Kidney glomerular epithelial cell (primary cell): ENCODE measurements around the gene KCNQ1OT1.

Experiments
- DNase-seq: peaks from one replicate; lab custom pipeline; 2025; lab: John Stamatoyannopoulos, UW

The KCNQ1OT1 gene

GRCh38 chr11:2570211-2570811, 129.5 kb downstream of the KCNQ1OT1 start:
- DNase-seq, result no peak

DNA sequence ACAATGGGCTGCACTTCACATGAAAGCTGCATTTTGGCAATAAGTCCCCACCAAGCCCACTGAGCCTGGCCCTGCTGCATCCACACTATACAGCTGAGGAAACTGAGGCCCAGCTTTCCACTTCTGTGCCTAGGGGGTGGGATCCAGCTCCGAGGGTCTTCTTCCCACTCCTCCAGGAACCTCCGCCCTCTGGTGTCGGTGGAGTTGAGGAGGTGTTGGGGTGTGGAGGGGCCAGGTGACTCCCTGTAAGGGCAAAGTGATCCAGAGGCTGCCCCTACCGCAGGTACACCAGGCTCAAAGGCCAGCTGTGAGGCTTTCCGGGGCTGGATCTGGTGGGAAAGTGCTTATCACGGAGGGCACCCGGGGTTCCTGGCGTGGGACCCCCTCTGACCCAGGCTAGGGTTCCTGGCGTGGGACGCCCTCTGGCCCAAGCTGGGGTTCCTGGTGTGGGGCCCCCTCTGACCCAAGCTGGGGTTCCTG, 130.0 kb downstream of the KCNQ1OT1 start:
- DNase-seq, result no peak

DNA sequence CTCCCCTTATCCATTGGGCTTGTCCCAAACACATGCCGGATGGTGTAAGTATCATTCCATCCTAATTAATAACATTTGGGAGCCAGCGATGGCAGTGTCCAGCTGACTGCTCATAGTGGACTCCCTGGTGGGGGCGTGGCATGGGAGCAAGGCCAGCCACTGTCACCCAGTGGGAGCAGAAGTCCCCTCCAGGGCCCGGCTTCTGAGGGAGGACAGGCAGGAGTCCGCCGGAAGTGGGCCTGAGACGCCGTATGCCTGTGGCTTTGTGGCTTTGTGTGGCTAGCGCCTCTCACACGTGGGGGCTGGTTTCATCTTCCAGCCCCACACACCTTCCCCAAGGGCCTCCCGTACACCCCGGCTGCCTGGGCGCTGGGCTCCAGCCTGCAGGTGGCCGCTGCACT, 130.5 kb downstream of the KCNQ1OT1 start:
- DNase-seq, result no peak

DNA sequence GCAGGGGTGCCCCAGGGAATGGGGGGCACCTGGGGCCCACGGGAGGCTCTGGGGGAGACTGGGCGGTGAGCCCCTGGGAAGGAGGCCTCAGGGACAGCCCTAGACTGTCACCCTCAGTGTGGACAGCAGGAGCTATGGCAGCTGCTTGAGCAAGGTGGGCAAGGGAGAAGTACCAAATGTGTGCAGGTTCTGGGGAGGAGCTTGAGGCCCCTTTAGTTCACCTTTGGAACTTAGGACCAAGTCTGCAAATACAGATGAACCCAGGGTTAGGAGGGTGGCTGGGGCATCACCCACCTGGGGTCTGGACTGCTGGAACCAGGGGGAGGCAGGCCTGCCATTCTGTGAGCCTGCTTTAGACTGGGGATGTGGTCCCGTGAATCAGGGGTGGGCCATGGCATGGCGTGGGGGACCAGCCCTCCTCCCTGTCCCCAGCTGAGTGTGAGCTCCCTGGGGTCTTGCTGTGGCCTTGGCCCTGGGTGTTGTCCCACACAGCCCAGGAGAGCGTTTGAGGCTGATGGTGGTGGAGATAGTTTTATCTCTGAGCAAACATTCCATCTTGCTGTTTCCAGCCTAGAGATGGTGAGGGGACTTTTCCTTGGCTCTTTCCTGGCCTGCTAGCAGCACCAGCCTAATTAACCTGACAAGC, 132.6 kb downstream of the KCNQ1OT1 start:
- no peak for DNase-seq

GRCh38 chr11:2566223-2567025, 133.4 kb downstream of the KCNQ1OT1 start:
- no peak for DNase-seq

DNA sequence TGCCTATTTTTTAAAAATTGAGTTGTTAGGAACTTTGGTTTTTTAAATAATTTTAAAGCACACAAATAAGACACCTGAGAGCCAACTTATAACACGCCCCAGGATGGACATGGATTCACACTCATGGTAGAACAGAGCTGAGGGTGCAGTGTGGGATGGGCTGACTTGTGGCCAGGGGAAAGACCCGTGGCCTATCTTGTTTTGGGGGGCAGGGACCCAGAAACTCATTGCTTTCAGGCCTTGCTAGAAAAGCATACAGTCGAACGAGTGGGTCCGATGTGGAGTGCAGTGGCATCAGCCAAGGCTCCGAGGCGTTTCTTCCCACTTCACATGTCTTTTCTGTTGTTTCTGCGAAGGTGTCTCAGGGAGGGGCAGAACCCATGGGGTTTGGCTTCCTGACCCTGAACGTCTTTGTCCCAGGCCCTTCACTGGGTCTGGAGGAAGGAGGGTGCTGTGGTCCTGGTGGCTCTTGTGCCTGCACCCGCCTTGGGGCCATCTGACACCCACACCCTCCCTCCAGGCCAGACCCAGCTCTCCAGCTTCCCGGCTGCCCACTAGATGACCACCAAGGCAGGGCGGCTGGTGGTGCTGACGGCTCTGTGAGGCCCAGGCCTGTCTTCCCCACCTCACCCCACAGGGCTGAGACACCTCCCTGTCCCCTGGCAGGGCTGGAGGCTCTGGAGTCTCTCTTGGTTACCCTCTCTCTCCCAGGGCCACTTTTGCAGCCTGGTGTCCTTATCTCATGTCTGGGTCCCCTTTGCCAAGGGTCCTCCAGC, 134.2 kb downstream of the KCNQ1OT1 start:
- no peak for DNase-seq

DNA sequence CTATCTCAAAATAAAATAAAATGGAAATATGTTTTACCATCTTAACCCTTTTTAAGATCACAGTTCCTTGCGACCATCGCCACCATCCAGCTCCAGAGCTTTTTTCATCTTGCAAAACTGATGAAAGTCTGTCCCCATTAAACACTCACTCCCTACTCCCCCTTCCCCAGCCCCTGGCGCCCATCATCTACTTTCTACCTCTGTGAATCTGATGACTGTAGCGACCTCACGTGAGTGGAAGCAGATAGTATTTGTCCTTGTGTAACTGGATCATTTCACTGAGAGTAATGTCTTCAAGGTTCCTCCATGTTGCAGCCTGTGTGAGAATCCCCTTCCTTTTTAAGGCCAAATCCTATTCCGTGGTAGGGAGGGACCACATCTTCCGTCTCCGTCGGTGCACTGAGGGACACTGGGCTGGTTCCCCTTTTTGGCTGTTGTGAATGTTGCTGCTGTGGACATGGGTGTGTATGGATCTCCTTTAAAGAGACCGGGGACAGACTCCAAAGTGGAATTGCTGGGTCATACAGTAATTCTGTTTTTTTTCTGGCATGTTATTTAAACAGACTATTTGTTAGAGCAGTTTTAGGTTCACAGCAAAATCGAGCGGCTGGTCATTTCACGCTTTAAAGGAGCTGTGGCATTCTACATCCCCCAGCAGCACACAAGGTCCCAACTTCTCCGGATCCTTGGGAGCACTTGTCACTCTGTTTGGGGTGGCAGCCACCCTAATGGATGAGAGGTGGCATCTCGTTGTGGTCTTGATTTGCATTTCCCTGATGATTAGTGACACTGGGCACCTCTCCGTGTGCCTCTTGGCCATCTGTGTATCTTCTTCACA, 135.0 kb downstream of the KCNQ1OT1 start:
- no peak for DNase-seq

- DNase-seq, result no peak
Observed at GRCh38 chr11:2564008-2564530, 135.7 kb downstream of the KCNQ1OT1 start.

DNA sequence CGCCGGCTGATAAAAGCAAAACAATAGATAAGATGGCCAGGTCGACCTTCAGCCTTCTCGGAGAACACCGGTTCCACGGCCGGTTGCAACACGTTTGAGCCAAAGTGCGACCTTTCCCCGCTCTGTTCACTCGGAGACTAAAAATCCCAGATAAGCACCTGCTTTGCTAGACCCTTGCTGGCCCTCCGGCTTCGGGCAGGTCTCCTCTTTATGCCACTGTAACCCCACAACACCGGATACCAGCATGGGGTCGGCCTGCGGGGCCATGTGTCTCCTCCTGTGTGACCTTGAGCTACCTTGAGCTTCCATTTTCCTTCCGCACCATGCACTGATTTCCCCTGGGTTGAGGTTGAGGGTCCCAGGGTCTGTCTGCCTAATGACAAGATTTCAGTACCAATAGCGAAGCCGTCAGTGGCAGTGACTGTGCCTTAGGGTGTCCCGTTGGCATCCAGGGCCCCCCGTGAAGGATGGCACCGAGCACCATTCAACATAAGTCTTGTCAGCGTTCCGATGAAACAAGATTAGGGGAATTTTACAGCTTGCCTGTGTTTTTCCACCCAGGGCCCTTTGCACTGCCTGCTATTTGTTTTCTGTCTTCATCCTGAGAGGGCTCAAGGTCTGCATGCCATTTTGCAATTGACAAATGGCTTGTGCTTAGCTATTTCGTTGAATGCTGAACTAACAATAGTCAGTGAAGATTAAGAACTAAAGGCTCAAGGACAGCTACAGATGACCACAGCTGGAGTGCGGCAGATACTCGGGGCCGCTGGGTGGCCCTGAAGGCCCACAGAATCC, 136.4 kb downstream of the KCNQ1OT1 start:
- no peak for DNase-seq

- no peak for DNase-seq
Observed at GRCh38 chr11:2562890-2563212, 136.9 kb downstream of the KCNQ1OT1 start.

DNA sequence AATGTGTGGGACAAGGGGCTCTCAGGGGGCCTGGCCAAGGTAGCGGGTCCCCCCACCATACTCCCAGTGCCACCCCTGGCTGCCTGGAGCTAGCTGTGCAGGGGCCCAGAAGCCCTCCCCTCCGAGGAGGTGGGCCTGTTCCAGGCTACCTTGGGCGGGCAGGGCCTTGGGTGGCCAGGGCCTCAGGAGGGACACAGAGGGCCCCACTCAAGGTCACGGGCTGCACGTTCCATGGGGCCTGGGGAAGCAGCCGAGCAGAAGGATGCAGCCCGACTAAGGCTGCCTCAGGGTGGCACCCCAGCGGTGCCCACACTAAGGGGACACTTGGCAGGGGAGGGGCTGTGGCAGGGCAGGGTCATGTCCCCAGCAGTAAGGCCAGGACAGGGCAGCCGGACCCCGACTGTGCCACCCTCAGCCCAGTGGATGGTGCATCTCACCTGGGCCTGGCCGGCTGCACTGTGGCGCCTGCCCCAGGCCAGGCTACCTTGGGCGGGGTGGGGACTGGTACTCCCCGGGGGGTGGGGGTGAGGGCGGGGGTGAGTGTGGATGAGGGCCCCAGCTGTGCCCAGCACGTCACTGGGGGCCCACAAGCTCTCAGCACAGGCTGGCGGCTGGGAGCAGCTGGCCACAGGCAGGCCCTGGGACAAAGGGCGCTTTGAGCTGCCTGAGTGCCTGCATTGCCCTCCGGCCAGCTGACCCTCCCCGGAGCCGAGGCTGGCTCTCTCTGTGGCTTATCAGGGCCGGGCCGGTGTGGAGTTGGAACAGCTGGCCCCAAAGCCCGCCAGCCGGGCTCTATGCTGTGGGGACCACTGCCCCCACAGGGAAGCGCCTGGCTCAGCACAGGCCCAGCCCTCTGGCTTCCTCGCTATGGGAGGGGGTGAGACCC, 137.9 kb downstream of the KCNQ1OT1 start:
- DNase-seq, result no peak

DNA sequence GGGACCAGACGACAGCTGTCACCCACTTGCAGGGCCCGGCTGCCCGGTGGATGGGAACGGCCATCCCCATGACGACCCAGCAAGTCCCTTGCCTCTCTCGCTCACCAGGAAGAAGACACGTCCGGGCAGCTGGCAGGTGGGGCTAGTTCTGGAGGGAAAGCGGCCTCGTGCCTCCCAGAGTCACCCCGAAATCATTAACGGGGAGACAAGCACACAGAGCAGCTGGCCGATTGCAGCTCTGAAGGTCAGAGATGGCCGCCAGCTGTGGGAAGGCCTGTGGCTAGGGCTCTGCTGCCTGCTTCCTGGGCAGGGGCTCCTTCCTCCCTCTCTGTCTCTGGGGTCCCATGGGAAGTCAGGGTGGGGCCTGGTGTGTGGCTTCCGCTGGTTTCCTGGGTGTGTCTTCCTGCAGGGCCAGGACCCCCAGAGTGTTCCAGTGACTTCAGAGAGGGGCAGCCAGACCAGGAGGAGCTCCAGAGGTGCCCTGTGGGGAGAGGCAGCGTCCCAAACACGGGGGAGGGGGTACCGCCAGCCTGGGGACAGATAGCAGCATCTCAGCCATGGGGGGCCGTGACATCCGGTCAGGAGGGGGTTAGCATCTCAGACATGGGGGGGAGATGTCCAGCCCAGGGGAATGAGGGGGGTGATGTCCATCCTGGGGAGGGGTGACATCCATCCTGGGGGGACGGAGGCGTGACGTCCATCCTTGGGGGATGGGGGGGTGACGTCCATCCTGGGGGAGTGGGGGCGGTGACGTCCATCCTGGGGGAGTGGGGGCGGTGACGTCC, 140.1 kb downstream of the KCNQ1OT1 start:
- no peak for DNase-seq

GRCh38 chr11:2558861-2559526, 140.8 kb downstream of the KCNQ1OT1 start:
- no peak for DNase-seq

- no peak for DNase-seq
Observed at GRCh38 chr11:2558397-2558796, 141.4 kb downstream of the KCNQ1OT1 start.
